Endodermal cell (in vitro differentiated cells): Measurements from ENCODE around the gene SRCAP. TPM values are rescaled to one million over a fixed set of nuclear protein-coding genes. Genes with fewer than 3 reads are reported as not detected.
A peak's percentile ranks its signal among the peaks of the same experiment; 100 is the strongest.

Experiments used
- DNase-seq: peaks from one replicate; pipeline ENCODE4 v3.0.0-alpha.2; 2017
- H3K27ac ChIP-seq: 2 replicates; pipeline ENCODE4 v1.5.1; 2013; ENCODE audit warnings: mild to moderate bottlenecking, low read depth, low read length, moderate library complexity
- H3K27me3 ChIP-seq: 2 replicates; pipeline ENCODE4 v1.6.1; 2013; ENCODE audit warnings: mild to moderate bottlenecking, low read length, moderate library complexity; ENCODE audit not compliant: insufficient read depth, control insufficient read depth, poor library complexity, severe bottlenecking
- H3K36me3 ChIP-seq: 2 replicates; pipeline ENCODE4 v1.7.0; 2013; ENCODE audit warnings: mild to moderate bottlenecking, low read length, moderate library complexity; ENCODE audit not compliant: control insufficient read depth, insufficient read depth
- H3K4me1 ChIP-seq: one replicate; pipeline ENCODE4 v1.7.0; 2013; ENCODE audit warnings: low read length; ENCODE audit not compliant: control insufficient read depth, insufficient read depth
- H3K4me3 ChIP-seq: 2 replicates; pipeline ENCODE4 v1.5.1; 2013; ENCODE audit warnings: mild to moderate bottlenecking, low read length, moderate library complexity
- H3K9ac ChIP-seq: 2 replicates; pipeline ENCODE4 v1.6.1; 2013; ENCODE audit warnings: mild to moderate bottlenecking, low read length, moderate library complexity; ENCODE audit not compliant: poor library complexity, severe bottlenecking; ENCODE audit errors: extremely low read depth
- H3K9me3 ChIP-seq: 2 replicates; pipeline ENCODE4 v1.6.1; 2013; ENCODE audit warnings: mild to moderate bottlenecking, low read length, moderate library complexity; ENCODE audit not compliant: control insufficient read depth
- H3K27ac Mint-ChIP-seq: 2 replicates; pipeline ENCODE4 v1.8.0; 2020; ENCODE audit warnings: mixed read lengths
- H3K27me3 Mint-ChIP-seq: 2 replicates; pipeline ENCODE4 v1.8.0; 2021; ENCODE audit warnings: mild to moderate bottlenecking, mixed read lengths; ENCODE audit not compliant: insufficient read depth
- H3K36me3 Mint-ChIP-seq: 2 replicates; pipeline ENCODE4 v1.8.0; 2020; ENCODE audit warnings: low read depth, mixed read lengths
- H3K4me1 Mint-ChIP-seq: 2 replicates; pipeline ENCODE4 v1.8.0; 2020; ENCODE audit warnings: mixed read lengths
- H3K4me3 Mint-ChIP-seq: 2 replicates; pipeline ENCODE4 v1.8.0; 2020; ENCODE audit warnings: mild to moderate bottlenecking, moderate library complexity, mixed read lengths
- H3K9me3 Mint-ChIP-seq: 2 replicates; pipeline ENCODE4 v1.8.0; 2020; ENCODE audit warnings: mild to moderate bottlenecking, mixed read lengths
- WGBS, 2 experiments: methylation state at CpG; one replicate each; pipeline versions ENCODE4 v1.1.5 to v1.1.7; 2013; ENCODE audit warnings: missing lambda C conversion rate in 2 of 2, mixed read lengths in 1 of 2; ENCODE audit not compliant: insufficient coverage in 1 of 2, insufficient read length in 1 of 2; 5-methylcytosine and 5-hydroxymethylcytosine counted together
- total RNA-seq, 2 donors: library from RNA; stranded (reverse); fragmentation: NEBNext Ultra II Directional in 1 of 2; extraction: Animal tissue kit (Norgen Biotek cat#: 25700) in 1 of 2; gene quantifications; 2 replicates in 1 of 2; 3 replicates in 1 of 2; pipeline ENCODE4 v1.2.1, GENCODE V29; 2021
- TF ChIP-seq, protein P1 (sequence below): fragments of 200-600 bp; sonication (generic); conservative IDR thresholded peaks from 2 replicates; pipeline ENCODE4 v1.5.0; 2021; ENCODE audit warnings: antibody characterized with exemption, mild to moderate bottlenecking

SRCAP gene
- total RNA-seq, 2 donors from 2014 or later = 57.7 to 66.9 TPM

DNA sequence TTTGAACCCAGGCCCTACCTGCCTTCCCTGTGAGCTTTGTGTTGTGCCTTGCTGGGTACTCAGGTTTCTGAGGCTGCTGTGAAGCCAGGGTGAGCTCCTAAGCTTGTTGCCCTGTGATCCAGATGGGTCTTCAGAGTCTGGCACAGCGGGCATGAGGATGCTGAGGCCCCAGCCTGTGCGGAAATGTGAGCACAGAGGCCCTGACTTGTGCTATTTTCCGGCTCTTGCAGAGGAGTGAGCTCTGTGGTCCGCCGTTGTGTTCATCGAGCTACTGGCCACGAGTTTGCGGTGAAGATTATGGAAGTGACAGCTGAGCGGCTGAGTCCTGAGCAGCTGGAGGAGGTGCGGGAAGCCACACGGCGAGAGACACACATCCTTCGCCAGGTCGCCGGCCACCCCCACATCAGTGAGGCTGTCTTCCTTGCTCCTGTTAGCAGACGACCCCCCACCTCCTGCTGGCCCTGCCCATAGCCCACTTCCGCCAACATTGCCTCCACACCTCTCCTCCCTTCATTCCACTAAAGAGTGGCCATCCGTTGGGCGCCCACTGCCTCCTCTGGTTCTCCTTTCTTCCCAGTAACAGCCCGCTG, 52.0 kb downstream of the SRCAP start:
- Histone ChIP-seq H3K27ac (no peak overlapping the region), H3K4me3 (no peak overlapping the region), H3K4me1 (no peaks in the 10 kb centered on the region), H3K27me3 (no peaks in the 10 kb centered on the region), H3K9ac (no peak overlapping the region), H3K36me3 (peaks cover 58% of the 10 kb centered on the region), H3K9me3 (no peaks in the 10 kb centered on the region)
- TF ChIP-seq, protein P1, sequence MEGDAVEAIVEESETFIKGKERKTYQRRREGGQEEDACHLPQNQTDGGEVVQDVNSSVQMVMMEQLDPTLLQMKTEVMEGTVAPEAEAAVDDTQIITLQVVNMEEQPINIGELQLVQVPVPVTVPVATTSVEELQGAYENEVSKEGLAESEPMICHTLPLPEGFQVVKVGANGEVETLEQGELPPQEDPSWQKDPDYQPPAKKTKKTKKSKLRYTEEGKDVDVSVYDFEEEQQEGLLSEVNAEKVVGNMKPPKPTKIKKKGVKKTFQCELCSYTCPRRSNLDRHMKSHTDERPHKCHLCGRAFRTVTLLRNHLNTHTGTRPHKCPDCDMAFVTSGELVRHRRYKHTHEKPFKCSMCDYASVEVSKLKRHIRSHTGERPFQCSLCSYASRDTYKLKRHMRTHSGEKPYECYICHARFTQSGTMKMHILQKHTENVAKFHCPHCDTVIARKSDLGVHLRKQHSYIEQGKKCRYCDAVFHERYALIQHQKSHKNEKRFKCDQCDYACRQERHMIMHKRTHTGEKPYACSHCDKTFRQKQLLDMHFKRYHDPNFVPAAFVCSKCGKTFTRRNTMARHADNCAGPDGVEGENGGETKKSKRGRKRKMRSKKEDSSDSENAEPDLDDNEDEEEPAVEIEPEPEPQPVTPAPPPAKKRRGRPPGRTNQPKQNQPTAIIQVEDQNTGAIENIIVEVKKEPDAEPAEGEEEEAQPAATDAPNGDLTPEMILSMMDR = no peak
- Mint-ChIP-seq H3K36me3 (peaks cover 40% of the 10 kb centered on the region), H3K4me1 (peaks cover 5% of the 10 kb centered on the region), H3K27ac (no peak overlapping the region), H3K27me3 (no peaks in the 10 kb centered on the region), H3K9me3 (no peaks in the 10 kb centered on the region), H3K4me3 (peak overlapping the region; percentile 86)
- WGBS, 2 experiments = 92 to 96% methylated on average over 17 to 20 of the region's 20 CpGs
- no peak for DNase-seq

DNA sequence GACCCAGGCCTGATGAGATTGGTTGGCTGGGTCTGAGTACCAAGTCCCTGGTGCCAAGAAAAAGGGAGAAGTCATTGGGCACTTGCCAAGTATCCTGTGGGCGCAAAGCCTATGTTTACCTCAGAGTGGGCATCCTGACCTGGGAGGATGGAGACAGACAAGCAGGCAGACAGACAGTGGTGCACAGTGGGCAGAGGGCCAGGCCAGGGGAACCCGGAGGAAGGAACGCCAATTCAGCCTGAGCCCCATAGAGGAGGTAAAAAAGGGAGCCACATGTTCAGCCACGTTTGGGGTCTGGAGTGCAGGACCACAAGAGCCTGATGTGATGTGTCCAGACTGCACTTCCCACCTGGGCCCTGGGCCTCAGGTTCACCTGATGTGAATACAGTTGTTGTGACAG, 54.6 kb downstream of the SRCAP start:
- H3K9me3 Mint-ChIP-seq = no peaks in the 10 kb centered on the region
- WGBS, 2 experiments = 96 to 98% methylated on average over 3 to 4 of the region's 4 CpGs

DNA sequence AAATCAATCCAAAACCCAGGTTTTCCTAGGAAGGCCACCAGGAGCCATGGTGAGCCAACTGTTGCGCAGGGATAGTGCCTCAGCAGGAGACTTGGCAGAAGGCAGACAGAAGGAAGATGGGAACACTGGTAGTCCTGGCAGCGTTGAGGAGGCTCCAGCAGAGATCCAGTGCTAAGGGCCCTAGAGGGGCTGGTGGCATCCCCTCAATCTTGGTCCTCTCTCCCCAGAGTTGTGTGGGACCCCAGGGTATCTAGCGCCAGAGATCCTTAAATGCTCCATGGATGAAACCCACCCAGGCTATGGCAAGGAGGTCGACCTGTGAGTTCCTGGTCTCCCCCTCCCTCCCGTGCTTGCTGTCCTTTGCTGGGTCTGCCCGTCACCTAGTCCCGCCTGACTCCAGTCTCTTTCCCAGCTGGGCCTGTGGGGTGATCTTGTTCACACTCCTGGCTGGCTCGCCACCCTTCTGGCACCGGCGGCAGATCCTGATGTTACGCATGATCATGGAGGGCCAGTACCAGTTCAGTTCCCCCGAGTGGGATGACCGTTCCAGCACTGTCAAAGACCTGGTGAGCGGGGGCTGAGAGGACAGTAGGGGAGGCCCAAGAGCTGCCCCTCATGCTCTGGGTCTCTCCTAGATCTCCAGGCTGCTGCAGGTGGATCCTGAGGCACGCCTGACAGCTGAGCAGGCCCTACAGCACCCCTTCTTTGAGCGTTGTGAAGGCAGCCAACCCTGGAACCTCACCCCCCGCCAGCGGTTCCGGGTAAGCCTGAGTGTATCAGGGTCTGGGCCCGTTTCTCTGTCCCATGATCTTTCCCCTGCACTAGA, 57.2 kb downstream of the SRCAP start:
- peaks cover 54% of the 10 kb centered on the region for H3K36me3 Mint-ChIP-seq
- WGBS, 2 experiments = 95 to 96% methylated on average over 15 to 20 of the region's 20 CpGs
- H3K36me3 ChIP-seq = peaks cover 87% of the 10 kb centered on the region
- H3K4me3 Mint-ChIP-seq = no peak overlapping the region
- H3K9me3 Mint-ChIP-seq = no peaks in the 10 kb centered on the region
- no peaks in the 10 kb centered on the region for H3K27me3 Mint-ChIP-seq
- no peak overlapping the region for H3K27ac ChIP-seq
- H3K4me1 ChIP-seq = no peaks in the 10 kb centered on the region
- H3K4me3 ChIP-seq = no peak overlapping the region
- no peak for DNase-seq
- no peaks in the 10 kb centered on the region for H3K27me3 ChIP-seq
- peaks cover 5% of the 10 kb centered on the region for H3K4me1 Mint-ChIP-seq
- TF ChIP-seq, protein P1 = no peak
- no peak overlapping the region for H3K9ac ChIP-seq
- H3K27ac Mint-ChIP-seq = no peak overlapping the region
- H3K9me3 ChIP-seq = no peaks in the 10 kb centered on the region

More for the DNA sequence above, 54.6 kb downstream of the SRCAP start:
- H3K27me3 ChIP-seq = no peaks in the 10 kb centered on the region
- Mint-ChIP-seq H3K4me1 (peaks cover 5% of the 10 kb centered on the region), H3K4me3 (no peak overlapping the region), H3K36me3 (peaks cover 55% of the 10 kb centered on the region), H3K27ac (no peak overlapping the region), H3K27me3 (no peaks in the 10 kb centered on the region)
- DNase-seq = no peak
- no peak overlapping the region for H3K27ac ChIP-seq
- TF ChIP-seq, protein P1 = no peak
- H3K4me1 ChIP-seq = no peaks in the 10 kb centered on the region
- no peaks in the 10 kb centered on the region for H3K9me3 ChIP-seq
- no peak overlapping the region for H3K4me3 ChIP-seq
- H3K9ac ChIP-seq = no peak overlapping the region
- H3K36me3 ChIP-seq = peaks cover 82% of the 10 kb centered on the region
